A172 (cell line): ENCODE measurements around the gene GRM8. TPM values are rescaled to one million over a fixed set of nuclear protein-coding genes. Genes with fewer than 3 reads are reported as not detected.

Source experiments
- DNase-seq: peaks from one replicate; pipeline ENCODE4 v3.0.0-alpha.2; 2015; ENCODE audit warnings: low spot score
- total RNA-seq: library from RNA; depleted of rRNA; stranded (reverse); fragments of >200 nt; shearing (Covaris generic); gene quantifications from 2 replicates; pipeline ENCODE4 v1.2.3, GENCODE V29; 2014

Gene GRM8
- total RNA-seq, 1 experiment from 2014 or later = not detected

DNA sequence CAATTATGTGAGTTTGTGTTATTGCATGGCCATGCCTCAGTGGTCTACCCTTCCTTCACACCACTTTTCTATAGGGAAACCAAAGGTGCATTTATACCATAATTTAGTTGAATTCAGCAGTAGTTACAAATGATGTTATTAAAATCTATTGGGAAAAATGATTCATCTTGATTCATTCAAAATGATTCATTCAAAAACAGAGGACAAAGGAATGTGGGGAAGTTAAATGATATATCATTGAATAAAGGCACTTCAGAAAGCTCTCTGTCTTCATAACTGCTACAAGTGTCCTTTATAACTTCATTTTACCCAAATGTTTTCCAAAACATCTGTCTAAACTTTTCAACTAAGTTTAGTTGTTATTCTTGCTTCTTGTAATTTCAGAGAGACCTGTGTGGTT, 722.9 kb downstream of the GRM8 start:
- no peak for DNase-seq

DNA sequence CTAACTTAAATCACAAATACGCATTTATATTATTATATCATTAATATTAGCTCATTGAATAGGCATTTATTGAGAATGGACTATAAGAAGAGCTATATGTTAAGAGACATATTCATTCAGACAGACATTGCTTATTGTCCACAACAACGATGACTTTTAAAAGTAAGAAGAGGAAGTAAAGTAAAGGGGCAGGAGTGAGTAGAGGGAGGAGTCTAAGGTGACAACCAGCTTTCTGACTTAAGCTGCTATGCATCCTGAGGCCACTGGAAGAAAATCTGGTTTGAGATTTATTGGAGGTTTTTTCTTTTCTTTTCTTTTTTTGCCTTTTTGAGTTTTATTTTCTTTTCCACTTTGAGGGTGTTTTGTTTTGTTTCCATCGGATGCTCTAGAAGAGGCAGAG, 723.5 kb downstream of the GRM8 start:
- DNase-seq = no peak

DNA sequence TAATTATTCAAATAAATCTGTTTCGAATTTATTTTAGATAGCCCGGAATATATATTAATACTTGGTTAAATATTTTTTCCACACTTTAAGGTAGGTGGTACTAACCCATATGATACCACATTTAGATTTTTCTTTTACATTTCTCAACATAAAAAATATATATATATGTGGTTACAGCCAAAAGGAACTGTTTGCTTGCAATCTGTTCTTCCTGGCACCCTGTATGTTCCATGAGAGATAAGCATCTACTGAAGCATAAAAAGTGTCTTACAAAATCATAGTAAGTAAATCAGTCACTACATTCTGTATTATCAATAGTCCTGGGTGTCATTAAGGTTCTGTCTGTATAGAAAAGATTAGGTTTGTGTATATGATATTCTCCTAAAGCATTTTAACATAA, 726.8 kb downstream of the GRM8 start:
- no peak for DNase-seq

DNA sequence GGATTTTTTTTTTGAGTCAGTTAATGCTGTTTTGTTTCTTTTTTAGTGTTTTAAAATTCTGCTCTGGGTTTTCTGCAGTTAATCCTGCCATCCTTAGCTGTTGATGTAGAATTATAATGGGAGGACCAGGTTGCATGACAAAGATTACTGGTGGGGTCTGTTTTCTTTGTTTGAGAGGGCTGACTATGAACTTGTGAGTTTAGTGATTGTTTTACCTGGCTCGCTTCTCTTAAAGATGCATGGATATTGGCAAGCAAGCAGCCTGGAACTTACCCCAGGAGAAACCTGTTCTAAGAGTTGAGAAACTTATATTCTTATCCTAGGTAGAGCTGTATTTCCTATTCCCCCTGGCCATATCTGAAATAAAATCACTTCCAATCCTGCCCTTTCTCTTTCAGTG, 727.8 kb downstream of the GRM8 start:
- DNase-seq = no peak

DNA sequence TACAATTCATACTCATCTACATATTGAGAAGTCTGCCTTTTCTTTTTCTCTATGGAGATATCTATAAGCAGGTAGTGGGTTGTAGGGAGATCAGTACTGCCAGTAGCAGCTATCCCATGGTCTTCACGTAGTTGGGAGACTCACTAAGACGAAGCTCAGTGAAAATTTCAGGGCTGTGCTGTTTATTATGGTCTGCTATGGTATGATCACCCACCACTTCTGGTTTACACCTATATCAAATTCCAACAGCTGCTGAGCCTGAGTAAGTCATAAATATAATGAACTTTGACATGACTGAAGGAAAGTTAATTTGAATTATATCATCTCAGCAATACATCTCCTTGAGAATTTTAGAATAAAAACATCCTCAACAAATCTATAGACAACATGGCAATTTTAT, 741.7 kb downstream of the GRM8 start:
- no peak for DNase-seq

DNA sequence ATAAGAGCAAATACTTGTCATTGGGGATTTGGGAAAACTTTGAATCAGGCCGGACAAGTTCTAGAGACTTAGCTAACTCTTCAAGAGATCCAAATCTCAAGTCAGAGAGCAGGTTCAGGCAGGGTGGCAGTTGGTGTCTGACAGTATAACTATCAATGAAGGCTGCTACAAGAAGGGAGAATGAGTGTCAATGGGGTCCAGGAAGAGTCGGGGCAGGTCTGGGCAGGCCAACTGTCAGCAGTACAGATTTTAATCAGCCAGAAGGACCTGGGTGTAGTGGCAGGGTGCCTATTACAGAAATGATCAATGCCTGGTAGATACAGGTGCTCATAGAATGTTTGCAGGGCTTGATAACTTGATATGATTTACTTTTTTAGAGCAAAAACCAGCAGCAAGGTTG, 751.1 kb downstream of the GRM8 start:
- DNase-seq = no peak

DNA sequence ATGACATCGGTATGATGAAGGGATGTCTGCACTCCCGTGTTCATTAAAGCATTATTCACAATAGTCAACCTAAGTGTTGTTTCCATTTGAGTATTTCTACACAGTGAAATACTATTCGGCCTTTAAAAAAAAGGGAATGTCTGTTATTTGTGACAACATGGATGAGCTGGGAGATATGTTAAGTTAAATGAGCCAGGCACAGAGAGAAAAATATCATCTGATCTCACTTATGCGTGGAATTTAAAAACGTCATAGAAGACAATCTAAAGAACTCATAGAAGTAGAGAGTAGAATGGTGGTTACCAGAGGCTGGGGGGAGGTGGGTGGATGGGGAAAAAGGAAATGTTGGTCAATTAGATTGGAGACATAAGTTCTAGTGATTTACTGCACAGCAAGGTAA, 753.3 kb downstream of the GRM8 start:
- DNase-seq = no peak

DNA sequence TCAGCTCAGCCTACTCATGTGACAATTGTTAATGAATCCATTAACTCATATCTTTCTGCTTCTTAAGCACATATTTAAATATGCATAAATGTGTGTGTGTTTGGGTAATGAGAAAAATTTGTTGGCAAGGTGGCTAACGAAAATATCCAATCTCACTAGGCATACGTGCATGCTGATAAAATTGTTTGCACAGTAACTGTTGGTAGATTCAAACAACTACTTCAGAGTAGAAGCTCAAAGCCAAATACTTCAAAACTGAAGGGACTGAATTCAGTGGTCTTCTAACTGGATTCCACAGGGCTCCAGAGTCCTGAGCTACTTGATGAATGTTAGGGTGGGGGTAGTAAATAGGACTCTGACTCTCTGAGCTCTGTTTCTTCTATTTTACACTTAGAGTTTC, 757.0 kb downstream of the GRM8 start:
- no peak for DNase-seq

DNA sequence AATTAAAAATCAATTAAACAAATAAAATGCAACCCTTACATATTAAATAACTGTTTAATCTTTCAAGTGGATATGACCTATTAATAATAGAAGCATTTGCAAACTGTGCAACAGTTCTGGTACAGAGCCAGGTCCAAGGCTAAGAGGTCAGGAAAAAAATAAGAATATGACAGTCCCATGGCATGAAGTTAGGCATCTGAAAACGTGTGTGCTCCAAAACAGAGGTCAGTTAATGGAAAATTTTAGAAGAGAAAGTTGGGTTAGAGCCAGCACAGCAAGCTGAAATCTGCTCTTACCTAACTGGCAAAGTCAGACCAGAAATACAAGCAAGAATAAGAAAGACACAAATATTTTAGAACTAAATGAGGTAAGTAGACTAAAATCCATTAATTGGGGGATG, 757.7 kb downstream of the GRM8 start:
- DNase-seq = no peak

DNA sequence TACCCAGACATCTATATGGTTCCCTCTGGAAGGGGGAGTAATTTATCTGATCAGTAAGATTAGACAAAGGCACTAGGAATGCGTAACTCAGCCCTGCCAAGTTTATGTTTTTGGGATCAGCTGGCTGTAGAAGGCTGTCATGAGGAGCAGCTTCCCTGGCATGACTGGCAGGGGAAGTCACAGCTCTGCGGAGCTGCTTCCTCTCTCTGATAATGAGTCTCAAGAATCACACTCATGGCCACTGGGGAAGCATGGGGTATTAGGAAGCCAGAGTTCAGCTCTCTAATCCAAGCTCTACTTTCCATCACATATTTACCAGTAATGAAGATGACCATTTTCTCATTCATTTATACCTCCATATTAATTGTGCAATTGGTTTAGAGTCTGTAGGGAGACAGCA, 758.9 kb downstream of the GRM8 start:
- DNase-seq = no peak

DNA sequence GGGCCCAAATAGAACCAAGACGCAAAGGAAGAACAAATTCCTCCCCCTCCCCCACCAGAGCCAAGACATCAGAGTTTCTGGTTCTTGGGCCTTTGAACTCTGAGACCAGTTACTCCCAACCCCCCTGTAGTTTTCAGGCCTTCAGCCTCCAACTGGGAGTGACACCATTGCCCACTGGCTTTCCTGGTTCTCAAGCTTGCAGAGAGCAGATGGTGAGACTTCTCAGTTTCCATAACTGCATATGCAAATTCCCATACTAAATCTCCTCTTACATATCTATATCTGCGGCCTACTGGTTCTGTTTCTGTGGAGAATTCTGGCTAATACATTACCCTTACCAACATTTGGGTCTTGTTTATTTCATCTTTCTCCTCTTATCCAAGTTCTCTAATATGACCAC, 762.9 kb downstream of the GRM8 start:
- no peak for DNase-seq

DNA sequence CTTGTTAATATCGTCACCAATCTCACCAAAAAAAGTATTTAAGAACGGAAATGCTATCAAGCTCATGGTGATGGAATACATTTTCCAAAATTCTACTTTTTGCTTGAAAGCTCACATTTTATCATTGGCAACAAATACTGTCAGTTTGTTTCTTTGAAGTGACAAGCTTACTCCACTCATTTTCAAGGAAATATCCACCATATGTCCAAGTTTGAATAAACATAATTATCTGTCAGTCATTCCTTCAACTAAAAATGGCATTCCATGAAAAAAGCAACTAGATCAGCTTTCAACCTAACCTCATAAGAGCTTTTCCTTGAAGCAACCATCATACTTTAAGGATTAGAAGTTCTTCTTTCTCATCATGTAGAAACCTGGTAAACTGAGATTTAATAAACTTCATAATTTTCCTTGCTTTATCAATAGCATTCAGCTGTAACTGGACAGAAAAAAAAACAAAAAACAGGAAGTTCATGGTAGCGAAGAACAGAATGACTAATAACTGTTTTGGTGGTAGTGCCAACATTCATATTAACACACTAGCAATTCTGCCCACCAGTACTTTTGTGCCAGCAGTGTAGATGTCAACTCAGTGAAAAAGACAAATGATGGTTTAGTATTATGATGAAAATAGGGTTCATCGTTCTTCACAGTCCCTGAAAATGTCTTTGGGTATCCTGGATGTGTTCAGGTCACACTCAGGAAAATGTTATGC, 764.9 kb downstream of the GRM8 start:
- no peak for DNase-seq

DNA sequence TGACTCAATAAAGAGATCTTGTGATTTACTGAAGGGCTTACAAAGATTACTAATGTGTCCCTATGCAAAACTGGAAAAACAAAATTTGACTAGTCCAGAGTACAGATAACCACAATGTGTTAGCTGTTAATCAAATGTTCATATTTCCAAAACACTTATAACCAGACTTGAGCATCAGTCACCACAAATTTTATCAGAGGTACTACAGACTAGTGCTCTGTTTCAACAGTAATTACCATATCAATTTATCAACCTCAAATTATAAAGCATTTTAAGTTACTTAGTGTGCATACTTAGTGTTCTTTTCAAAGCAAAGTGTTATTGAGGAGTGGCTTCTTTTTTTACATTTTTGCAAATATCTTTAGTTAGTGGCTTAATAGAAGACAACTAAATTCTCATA, 765.9 kb downstream of the GRM8 start:
- DNase-seq = no peak

DNA sequence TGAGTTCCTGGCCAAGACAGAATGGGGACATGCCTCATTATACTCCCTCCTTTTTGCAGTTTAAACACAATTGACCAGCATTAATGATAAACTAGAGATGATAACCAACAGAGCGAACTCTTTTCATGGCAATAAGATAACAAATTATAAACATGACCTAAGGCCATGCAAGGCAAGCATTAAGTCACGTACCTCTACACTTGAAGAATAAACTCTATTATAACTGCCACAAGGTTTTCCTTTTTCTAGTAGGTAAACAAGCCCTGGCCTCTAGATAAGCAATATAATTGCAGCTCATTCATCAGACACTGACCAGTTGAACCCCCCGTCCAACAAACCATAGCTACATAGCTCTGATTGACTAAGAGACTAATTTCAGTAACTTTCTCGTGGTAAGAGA, 767.0 kb downstream of the GRM8 start:
- DNase-seq = no peak

DNA sequence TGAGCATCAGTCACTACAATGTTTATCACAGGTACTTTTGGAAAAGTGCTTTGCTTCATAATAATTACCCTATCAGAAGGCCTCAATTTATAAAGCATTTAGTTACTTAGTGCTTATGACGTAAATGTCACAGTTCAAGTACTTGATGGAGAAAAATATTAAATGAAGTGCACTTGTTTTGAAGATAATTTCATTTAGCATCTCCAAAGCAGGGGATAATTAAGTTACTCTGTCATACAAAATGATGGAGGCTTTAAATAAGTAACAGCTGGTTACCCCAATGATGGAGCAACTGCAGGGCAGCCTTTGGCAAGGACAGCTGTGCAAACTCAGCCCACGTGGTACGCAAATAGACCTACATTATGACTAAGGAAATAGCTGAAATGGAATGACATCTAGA, 768.8 kb downstream of the GRM8 start:
- no peak for DNase-seq

DNA sequence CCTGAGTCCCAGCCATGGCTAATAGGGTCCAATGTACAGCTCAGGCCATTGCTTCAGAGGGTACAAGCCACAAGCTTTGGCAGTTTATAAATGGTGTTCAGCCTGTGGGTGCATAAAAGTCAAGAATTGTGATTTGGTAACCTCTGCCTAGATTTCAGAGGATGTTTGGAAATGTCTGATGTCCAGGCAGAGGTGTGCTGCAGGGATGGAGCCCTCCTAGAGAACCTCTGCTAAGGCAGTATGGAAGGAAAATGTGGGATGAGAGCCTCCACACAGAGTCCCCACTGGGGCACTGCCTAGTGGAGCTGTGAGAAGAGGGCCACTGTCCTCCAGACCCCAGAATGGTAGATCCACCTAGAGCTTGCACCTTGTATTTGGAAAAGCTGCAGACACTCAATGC, 779.9 kb downstream of the GRM8 start:
- no peak for DNase-seq

DNA sequence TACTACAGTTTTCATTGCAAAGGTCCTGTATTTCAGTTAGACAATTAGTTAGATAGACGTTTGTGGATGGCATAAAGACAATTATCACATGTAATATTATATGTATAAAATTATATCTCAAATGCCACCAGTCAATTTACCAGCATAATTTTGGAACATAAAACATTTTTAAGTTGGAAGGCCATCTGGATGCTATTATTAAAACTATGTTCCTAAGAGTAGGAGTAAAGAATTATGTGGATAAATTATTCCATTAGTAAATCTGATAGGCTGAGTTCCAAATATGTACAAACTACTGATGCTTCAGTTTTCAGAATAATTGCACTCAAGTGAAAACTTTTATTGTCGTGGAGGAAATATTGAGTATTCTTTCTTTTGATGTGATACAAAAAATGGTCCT, 790.3 kb downstream of the GRM8 start:
- no peak for DNase-seq

DNA sequence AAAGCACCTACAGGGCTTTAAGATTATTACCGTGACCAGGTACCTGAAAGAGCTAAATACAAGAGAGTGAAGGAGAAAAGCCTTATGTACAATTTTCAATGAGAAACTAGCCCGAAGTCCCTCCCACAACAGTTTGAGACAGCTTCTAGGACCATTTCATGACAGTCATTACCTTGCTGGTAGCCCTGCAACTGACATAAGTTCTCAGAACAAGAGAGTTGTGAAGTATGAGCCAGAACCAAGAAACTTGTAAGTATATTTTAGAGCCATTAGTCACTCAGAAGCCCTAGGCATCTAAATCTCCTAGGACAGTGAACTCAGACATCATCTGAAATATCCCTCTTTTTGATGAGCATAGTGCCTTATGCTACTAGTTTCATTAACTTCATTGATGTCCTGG, 792.1 kb downstream of the GRM8 start:
- no peak for DNase-seq

DNA sequence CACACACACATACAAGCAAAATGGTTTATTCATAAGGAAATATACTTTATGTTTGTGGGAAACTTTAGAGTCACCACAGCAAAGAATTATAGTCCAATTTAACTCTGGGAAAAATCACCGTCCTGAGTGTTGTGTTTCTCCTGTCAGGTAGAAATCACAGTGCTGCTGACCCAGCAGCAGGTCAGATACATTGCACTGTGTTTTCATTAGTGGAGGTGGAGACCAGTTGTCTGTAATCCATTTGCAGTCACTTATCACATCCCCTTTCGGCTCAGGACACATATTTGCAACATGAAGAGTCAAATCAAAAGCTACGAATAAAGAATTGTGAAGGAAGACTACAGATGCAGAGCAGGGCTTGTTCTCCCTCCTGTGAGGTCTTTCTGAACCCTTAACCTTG, 799.6 kb downstream of the GRM8 start:
- DNase-seq = no peak

DNA sequence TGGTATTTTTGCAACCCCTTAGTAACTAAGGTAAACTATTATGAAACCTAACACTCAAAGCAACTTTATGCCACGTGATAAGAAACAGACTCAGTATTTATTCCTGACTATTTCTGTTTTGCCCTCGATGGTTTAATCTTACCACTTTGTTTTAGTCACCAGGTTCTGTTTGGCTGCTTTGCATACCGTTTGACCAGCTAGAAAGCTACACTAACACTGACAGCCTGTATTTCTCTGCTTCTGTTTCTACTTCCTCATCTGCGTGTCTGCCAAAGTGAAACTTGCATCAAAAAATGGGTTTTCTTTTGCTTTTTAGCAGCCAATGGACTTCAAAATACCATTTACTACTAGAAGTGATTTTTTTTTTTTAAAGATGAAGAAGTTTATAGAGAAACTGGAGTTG, 802.5 kb downstream of the GRM8 start:
- no peak for DNase-seq

DNA sequence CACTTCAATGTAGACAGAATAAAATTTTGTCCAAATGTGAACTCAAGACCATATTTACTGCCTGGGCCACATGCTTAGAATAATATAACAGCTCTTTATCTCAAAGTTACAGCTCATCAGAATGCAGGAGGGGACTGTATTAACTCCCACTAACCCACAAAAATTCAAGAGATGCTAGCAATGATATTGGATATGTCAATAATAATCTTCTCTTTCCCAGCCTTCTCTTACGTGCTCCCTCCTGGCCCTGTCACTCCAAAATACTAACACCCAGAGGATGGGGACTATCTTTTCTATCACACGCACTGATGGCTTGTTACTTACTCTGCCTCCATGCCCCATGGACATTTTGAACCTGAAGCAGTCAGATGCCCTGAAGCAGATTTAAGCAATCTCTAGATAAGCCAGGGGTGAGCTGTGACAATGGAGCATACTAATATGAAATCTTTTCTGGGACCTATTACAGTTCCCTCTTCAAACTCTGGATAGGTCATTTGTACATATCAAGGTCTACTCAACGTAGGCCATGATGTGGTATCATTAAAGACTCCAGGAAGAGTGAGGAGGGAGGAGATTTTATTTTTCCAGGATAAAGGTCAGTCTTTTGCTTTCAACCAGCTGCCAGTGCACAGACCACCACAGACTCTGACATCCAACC, 803.0 kb downstream of the GRM8 start:
- DNase-seq = no peak

DNA sequence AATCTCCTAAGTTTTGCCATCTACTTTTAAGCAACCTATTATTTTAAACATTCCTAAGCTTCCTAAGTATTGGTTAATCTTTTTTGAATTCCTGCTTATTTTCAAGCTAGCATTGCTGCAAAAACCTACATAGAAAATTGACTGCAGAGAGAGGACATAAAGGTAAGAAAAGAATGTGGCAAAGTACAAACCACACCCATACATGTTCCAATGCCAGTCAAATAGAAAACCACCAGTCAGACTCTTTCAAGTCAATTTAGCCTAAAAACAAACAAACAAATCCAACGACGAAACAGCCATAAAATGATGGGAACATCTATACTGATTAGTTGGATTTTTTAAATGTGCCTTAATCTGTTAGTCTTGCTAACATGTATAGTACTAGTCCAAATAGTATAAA, 804.8 kb downstream of the GRM8 start:
- DNase-seq = no peak

DNA sequence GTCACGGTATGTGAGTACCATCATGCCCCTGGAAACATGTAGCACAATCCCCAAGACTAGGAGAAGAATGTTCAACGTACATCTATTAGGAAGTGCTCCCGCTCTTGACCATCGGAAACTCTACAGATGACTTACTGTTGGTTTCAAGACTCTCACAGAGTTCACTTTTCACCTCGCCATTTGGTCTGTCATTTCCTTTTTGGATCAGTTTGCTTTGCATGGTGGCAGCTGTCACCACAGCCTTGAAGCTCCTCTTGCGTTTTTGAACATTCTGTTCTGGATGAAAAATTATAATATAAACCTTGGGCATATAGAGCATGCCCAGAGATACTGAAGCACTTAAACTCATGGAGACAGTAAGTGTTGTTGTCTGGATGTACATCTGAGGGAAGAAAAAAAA, 806.8 kb downstream of the GRM8 start:
- no peak for DNase-seq

DNA sequence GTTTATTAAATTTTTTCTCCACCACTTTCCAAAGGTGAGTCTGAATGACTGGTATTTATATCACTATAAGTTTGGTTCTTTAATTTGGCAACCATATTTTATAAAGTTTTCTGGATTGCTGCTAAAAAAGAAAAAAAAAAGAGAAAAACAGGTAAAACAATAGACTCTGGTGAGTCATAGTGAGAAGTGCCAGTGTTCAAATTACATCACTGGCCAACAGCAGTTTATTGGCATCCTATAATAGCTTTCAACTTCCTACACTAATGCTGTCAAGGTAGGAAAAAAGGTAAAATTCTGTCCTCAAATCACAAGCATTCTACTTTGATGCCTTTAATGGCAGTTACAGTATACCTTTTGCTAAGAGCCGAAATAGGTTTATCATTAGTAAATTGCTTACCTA, 808.8 kb downstream of the GRM8 start:
- DNase-seq = no peak
